Measurements from ENCODE around the gene RPL10.

GRCh38 chrX:154429711-154430110 lies 31.5 kb downstream of the RPL10 start:
- TF ChIP-seq POLR2A (IDR thresholded peaks at IDR 0.05) (no peak), CTCF (IDR thresholded peaks at IDR 0.05) (no peak)
